ENCODE measurements around the gene ACSL3.

The ACSL3 gene

GRCh38 chr2:222919841-222920526 is 59.1 kb downstream of the ACSL3 start:
- intact Hi-C loops (cut with DNase I; ENCODE audit: low total_unique reads): no loop called here
- Histone ChIP-seq H3K4me3 (no peak overlapping the region), H3K4me1 (peaks cover 0 to 16% (median 0%) of the 10 kb centered on the region in 4 donors), H3K27me3 (no peaks in the 10 kb centered on the region), H3K36me3 (peaks cover 34 to 51% (median 50%) of the 10 kb centered on the region in 3 donors), H3K9me3 (no peaks in the 10 kb centered on the region), H3K27ac (no peak overlapping the region)
- TF ChIP-seq, protein P1, sequence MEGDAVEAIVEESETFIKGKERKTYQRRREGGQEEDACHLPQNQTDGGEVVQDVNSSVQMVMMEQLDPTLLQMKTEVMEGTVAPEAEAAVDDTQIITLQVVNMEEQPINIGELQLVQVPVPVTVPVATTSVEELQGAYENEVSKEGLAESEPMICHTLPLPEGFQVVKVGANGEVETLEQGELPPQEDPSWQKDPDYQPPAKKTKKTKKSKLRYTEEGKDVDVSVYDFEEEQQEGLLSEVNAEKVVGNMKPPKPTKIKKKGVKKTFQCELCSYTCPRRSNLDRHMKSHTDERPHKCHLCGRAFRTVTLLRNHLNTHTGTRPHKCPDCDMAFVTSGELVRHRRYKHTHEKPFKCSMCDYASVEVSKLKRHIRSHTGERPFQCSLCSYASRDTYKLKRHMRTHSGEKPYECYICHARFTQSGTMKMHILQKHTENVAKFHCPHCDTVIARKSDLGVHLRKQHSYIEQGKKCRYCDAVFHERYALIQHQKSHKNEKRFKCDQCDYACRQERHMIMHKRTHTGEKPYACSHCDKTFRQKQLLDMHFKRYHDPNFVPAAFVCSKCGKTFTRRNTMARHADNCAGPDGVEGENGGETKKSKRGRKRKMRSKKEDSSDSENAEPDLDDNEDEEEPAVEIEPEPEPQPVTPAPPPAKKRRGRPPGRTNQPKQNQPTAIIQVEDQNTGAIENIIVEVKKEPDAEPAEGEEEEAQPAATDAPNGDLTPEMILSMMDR (IDR thresholded peaks at IDR 0.05): no peak
- DNase-seq: no peak

DNA sequence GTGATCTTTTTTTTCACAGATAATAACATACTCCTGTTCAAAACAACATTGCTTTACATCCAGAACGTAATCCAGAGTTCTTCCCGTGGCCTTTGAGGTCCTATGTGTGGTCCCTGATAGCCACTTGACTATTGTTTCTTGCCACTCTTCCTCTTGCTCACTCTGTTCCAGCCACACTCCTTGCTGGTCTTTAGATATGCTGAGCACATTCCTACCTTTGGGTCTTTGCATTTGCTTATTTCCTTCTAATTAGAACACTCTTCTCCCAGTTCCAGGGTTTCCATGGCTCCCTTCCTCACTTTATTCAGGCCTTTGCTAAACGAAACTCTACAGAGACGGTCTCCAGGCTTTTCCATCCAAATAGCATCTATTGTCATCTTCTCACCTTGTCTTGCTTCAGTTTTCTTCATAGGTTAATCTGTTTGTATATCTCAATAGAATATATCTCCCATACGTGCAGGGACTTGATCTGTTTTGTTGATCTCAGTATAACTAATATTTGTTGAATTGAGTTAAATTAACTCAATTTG is 59.9 kb downstream of the ACSL3 start:
- peaks cover 37 to 58% (median 54%) of the 10 kb centered on the region in 3 donors for H3K36me3 ChIP-seq
- H3K27ac ChIP-seq: no peak overlapping the region
- no peak for DNase-seq
- intact Hi-C loops (cut with DNase I; ENCODE audit: low total_unique reads): no loop called here
- TF ChIP-seq, protein P1 (IDR thresholded peaks at IDR 0.05): no peak
- H3K9me3 ChIP-seq: no peaks in the 10 kb centered on the region
- H3K27me3 ChIP-seq: no peaks in the 10 kb centered on the region
- peaks cover 0 to 10% (median 0%) of the 10 kb centered on the region in 4 donors for H3K4me1 ChIP-seq
- no peak overlapping the region for H3K4me3 ChIP-seq

DNA sequence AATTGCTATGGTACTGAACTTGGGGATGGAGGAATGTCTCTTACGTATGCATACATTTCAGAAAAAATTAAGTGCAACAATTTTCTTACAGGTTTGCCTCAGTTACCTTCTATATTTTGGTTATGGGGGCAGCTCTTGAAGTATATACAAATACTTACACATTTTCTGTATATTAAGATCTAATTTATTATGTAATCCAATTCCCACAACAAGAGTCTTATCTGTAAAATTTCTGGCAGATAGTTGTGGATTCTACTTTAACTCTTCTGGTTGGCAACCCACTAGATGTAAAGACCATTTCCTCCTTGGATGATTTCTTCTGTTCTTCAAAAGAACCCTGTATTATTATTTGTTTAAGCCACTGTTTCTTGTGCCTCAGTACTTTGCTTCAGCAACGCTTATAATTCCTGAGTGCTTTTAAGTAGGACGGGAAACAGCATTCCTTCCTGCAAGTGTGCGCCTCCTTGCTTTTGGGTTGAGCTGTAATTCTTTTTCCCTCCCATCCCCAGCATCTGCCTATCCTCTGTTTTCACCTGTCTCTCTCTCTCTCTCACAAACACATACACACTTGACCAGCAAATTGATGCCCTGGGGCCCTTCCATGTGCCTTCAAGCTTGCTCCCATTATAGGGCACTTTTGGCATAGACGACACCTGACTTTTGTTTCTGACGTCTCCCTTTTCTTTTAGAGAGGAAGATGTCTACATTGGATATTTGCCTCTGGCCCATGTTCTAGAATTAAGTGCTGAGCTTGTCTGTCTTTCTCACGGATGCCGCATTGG is 61.4 kb downstream of the ACSL3 start:
- peaks cover 41 to 64% (median 47%) of the 10 kb centered on the region in 3 donors for H3K36me3 ChIP-seq
- TF ChIP-seq, protein P1 (IDR thresholded peaks at IDR 0.05): no peak
- DNase-seq: no peak
- intact Hi-C loops (cut with DNase I; ENCODE audit: low total_unique reads): no loop called here
- H3K9me3 ChIP-seq: no peaks in the 10 kb centered on the region
- H3K4me3 ChIP-seq: no peak overlapping the region
- no peak overlapping the region for H3K27ac ChIP-seq
- H3K27me3 ChIP-seq: no peaks in the 10 kb centered on the region
- H3K4me1 ChIP-seq: peaks cover 0 to 10% (median 0%) of the 10 kb centered on the region in 4 donors

- TF ChIP-seq, protein P1 (IDR thresholded peaks at IDR 0.05): no peak
- DNase-seq: no peak
- peaks cover 42 to 52% (median 47%) of the 10 kb centered on the region in 3 donors for H3K36me3 ChIP-seq
Observed at GRCh38 chr2:222926915-222927314, 66.1 kb downstream of the ACSL3 start.

DNA sequence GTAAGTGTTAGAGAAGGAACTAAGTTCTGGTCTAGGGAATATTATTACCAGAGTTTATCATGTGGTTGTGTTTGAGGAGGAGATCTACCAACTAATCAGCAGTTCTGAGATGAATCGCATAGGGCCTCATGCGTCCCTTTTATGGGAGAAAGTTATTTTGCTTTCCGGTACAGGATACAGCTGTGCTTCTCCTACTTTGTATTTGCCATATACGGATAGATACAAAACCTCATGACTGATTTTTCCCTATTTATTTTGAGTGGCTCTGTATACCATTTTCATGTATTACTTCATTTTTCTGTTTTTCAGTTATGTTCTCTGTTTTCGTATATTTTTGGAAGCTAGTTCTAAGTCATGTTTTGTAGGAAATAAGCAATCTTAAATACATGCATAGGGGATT is 66.8 kb downstream of the ACSL3 start:
- TF ChIP-seq, protein P1 (IDR thresholded peaks at IDR 0.05): no peak
- DNase-seq: no peak
- H3K4me3 ChIP-seq: no peak overlapping the region
- H3K9me3 ChIP-seq: no peaks in the 10 kb centered on the region
- H3K27ac ChIP-seq: no peak overlapping the region
- H3K27me3 ChIP-seq: no peaks in the 10 kb centered on the region
- peaks cover 41 to 51% (median 46%) of the 10 kb centered on the region in 3 donors for H3K36me3 ChIP-seq
- no peaks in the 10 kb centered on the region for H3K4me1 ChIP-seq
- intact Hi-C loops (cut with DNase I; ENCODE audit: low total_unique reads): no loop called here

More at GRCh38 chr2:222926915-222927314, 66.1 kb downstream of the ACSL3 start:
- H3K27me3 ChIP-seq: no peaks in the 10 kb centered on the region
- H3K4me1 ChIP-seq: no peaks in the 10 kb centered on the region
- H3K9me3 ChIP-seq: no peaks in the 10 kb centered on the region
- no peak overlapping the region for H3K4me3 ChIP-seq
- no peak overlapping the region for H3K27ac ChIP-seq
- intact Hi-C loops (cut with DNase I; ENCODE audit: low total_unique reads): no loop called here
